Kidney epithelial cell (primary cell): ENCODE results near the gene SCG5. TPM values are rescaled to one million over a fixed set of nuclear protein-coding genes. Genes with fewer than 3 reads are reported as not detected.

ENCODE experiments used
- DNase-seq: peaks from one replicate; pipeline ENCODE4 v3.0.0-alpha.2; 2010; ENCODE audit warnings: low read depth
- H3K27me3 ChIP-seq: 2 replicates; pipeline ENCODE4 v1.6.0; 2011; ENCODE audit warnings: low read length; ENCODE audit not compliant: control insufficient read depth, insufficient read depth
- H3K36me3 ChIP-seq: 2 replicates; pipeline ENCODE4 v1.5.1; 2011; ENCODE audit warnings: low read length; ENCODE audit not compliant: control insufficient read depth, insufficient read depth
- H3K4me3 ChIP-seq: 2 replicates; pipeline ENCODE4 v1.5.1; 2011; ENCODE audit warnings: low read depth, mild to moderate bottlenecking, control low read depth, low read length
- CTCF ChIP-seq: IDR thresholded peaks from 2 replicates; pipeline ENCODE4 v1.5.1; 2011; ENCODE audit warnings: mild to moderate bottlenecking, moderate library complexity, low read length, control low read depth, inconsistent platforms; ENCODE audit not compliant: insufficient read depth, poor library complexity, severe bottlenecking
- total RNA-seq: library from RNA; depleted of rRNA; stranded (reverse); fragments of >200 nt; gene quantifications from 2 replicates; pipeline ENCODE4 v1.2.3, GENCODE V29; 2015

SCG5 gene
- total RNA-seq, 1 donor from 2014 or later: 42.5 TPM

- peak; percentile 27 for TF ChIP-seq CTCF
- DNase-seq: no peak
- Histone ChIP-seq H3K36me3 (no peaks in the 10 kb centered on the region), H3K4me3 (no peak overlapping the region), H3K27me3 (no peaks in the 10 kb centered on the region)
Measured at GRCh38 chr15:32649342-32649741, 7.8 kb downstream of the SCG5 start.

- H3K4me3 ChIP-seq: no peak overlapping the region
- DNase-seq: peak; percentile 34
- TF ChIP-seq CTCF: peak; percentile 90
Measured at GRCh38 chr15:32651229-32651837, 9.8 kb downstream of the SCG5 start.

GRCh38 chr15:32652178-32652577 lies 10.7 kb downstream of the SCG5 start:
- TF ChIP-seq CTCF: no peak
- Histone ChIP-seq H3K4me3 (no peak overlapping the region), H3K36me3 (no peaks in the 10 kb centered on the region), H3K27me3 (no peaks in the 10 kb centered on the region)
- DNase-seq: no peak

More at GRCh38 chr15:32651229-32651837, 9.8 kb downstream of the SCG5 start:
- no peaks in the 10 kb centered on the region for H3K36me3 ChIP-seq
- H3K27me3 ChIP-seq: no peaks in the 10 kb centered on the region

- DNase-seq: no peak
- no peak for TF ChIP-seq CTCF
- Histone ChIP-seq H3K27me3 (no peaks in the 10 kb centered on the region), H3K36me3 (no peaks in the 10 kb centered on the region), H3K4me3 (no peak overlapping the region)
Measured at GRCh38 chr15:32656091-32656490, 14.6 kb downstream of the SCG5 start.

- no peaks in the 10 kb centered on the region for H3K36me3 ChIP-seq
- no peak for TF ChIP-seq CTCF
- H3K27me3 ChIP-seq: no peaks in the 10 kb centered on the region
- H3K4me3 ChIP-seq: no peak overlapping the region
- DNase-seq: no peak
Measured at GRCh38 chr15:32656496-32656895, 15.0 kb downstream of the SCG5 start.
